ENCODE data around the gene GNRH2.

- TF ChIP-seq CTCF (conservative IDR thresholded peaks at IDR 0.05) (no peak), EZH2 (IDR thresholded peaks at IDR 0.05; ENCODE audit: low read depth) (no peak)
Measured at GRCh38 chr20:2998728-2999127, 44.7 kb upstream of the GNRH2 start.
